HG02884 (cell line): ENCODE results near the gene RFPL3.
"Not testable (repeated sequence)": the region's sequence is repeated elsewhere in the genome, so short reads cannot be mapped to it uniquely, and the experiment has no call there.

ENCODE experiments used
- ATAC-seq: cut with Tn5 transposase; IDR thresholded peaks from one replicate; pipeline ENCODE4 v1.9.1; 2021; ENCODE audit warnings: mild to moderate bottlenecking, moderate library complexity; ENCODE audit not compliant: unreplicated experiment

Gene RFPL3

DNA sequence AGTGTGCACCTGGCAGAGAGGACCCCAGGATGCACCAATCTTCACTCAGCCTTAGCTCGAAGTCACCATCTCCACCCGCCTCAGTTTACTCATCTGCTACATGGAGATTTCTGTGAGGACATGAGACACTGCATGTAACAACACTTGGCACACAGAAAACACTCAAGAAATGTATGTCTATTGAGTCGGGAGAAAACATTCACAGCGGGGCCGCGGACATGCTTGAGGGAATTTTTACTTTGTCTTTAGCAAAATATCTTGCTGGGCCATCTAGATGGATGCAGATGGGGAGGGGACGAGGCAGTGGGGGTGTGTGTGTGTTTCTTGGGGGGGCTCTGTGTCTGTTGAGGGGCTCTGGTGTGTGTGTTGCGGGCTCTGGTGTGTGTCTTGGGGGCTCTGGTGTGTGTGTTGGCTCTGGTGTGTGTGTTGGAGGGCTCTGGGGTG, 28.4 kb upstream of the RFPL3 start:
- no peak for ATAC-seq

GRCh38 chr22:32331236-32331917, 26.3 kb upstream of the RFPL3 start:
- no peak for ATAC-seq

DNA sequence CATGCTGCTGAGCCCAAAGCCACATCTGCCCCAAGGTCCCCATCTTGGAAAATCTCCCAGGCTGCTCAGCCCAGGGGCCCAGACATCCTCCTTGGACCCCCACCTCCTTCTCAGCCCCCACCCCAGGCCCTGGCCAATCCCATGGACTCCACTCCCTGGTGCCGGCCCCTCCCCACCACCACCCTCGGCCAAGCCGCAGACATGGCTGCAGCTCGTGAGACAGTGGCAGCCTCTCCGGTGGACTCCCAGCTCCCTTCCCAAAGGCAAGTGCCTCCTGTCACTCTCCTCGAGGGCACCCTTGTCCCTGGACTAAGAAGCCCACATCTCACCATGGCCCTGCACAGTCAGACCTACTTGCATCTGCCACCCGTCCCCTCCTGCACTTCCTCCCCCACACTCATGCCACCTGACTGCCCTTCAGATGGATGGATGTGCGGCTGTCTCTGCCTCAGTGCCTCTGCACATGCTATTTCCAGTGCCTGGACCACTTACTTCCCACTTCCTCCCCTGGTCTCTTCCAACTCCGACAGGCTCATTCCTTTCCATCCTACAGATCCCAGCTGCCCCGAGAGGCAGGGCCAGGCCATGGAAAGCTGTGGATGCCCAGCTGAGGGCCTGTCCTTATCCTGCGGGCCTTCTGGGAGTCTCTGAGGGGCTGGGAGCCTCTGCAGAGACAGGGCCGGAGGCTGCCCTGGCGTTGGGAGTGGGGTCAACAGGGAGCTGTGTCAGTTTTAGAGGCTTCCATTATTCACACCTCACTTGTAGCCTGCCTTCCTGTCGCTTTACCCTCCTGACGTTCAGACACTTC, 25.5 kb upstream of the RFPL3 start:
- ATAC-seq: no peak

DNA sequence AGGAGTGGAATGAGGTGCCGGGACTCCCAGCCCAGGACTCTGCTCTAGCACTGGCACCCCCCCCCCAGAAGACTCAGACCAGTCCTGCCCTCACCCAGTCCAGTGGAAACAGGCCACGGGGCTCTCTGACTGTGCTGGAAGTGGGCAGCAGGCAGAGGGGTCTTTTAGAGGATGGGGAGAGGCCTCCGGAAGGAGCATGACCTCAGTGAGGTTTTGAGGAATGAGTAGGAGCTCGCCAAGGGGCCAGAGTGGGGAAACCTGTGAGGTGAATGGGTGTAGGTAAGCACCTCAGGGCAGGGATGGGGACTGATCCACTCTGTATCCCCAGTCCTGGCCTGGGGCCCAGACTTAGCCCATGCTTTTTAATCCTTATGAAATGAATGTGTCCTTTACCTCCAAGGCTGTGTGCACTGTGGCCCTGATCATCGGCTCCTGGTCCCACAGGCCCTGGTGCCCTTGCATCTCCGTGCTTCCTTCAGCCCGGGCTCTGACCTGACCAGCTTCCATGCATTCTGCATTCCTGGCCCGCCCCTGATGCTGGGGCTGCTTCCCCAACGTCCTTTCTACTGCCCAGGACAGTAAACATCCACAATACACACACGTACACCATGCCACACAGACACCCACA, 24.4 kb upstream of the RFPL3 start:
- no peak for ATAC-seq

DNA sequence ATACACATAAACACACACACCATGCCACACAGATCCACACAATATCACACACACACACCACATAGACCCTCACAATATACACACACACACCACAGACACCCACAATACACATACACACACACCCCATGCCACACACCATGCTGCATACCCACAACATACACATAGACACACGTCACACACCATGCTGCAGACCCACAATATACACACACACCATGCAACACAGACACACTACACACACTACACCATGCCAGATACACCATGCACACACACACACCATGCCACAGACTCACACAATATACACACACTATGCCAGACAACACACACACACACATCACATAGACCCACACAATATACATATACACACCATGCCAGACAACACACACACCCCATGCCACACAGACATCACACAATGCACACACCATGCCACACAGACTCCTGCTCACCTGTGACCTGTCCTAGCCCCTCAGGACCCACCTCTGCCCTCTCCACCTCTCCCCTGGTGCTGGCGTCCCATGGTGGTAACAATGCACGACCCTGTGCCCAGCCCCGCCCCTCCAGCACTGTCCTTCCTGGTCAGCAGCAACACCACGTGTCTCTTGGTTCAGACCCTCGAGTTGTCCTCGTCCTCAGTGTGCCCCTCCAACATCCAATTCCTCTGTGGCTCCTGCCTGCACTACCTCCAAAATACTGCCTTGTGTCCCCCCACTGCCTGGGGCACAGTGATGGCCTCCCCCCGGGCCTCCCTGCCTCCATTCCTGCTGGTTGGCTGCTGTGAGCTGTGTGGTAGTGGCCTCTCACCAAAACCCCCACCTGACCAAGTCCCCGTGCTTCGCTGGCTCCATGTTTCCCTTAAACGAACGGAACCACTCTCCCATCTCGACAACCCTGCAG, 23.7 kb upstream of the RFPL3 start:
- ATAC-seq: no peak

DNA sequence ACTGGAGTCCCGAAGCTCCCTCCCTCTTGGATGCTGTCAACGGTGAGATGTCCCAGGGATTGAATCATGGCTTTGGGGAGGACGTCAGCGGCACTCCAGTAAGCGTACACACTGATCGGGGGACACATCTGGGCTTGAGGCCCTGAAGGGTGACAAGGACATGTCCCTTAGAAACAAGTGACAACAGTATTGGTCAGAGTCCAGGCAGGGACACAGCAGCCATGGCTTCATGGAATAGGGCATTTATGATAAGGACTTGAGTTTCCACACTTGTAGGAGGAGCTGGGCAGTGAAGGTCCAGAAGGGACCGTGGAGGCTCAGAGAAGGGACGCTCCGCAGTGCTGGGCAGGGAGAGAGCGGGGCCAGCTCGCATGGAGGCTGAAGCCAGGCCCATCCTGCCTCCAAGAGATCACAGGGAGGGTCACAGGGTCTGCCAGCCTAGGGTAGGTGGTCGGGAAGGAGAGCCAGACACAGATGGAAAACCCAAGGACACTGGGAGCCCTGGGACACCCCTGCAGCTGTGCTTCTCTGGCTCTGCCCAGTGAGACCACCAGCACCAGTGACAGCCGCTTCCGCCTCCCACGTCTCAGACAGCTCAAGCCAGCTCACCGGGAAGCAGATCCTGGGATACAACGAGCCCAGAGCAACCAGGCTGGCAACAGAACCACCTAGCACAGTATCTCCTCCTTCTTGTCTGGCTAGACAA, 22.9 kb upstream of the RFPL3 start:
- ATAC-seq: no peak

GRCh38 chr22:32335471-32335870, 22.2 kb upstream of the RFPL3 start:
- ATAC-seq: no peak

- no peak for ATAC-seq
Measured at GRCh38 chr22:32336121-32336603, 21.5 kb upstream of the RFPL3 start.

- ATAC-seq: no peak
Measured at GRCh38 chr22:32336771-32337424, 20.8 kb upstream of the RFPL3 start.

DNA sequence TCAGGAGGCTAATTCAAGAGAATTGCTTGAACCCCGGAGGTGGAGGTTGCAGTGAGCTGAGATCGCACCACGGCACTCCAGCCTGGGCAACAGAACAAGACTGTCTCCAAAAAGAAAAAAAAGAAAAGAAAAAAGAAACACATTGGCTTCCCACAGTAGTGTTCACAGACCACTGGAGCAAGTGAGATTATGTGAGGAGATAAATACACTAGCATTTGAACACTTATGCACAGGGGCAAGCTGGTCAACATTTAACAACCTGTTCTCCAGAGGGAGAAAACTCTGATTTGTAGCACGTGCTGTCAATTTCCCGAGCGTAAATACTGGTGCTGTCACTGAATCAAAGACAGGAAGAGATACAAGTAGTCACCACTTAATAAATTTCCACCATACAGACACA, 20.2 kb upstream of the RFPL3 start:
- ATAC-seq: not testable (repeated sequence)

DNA sequence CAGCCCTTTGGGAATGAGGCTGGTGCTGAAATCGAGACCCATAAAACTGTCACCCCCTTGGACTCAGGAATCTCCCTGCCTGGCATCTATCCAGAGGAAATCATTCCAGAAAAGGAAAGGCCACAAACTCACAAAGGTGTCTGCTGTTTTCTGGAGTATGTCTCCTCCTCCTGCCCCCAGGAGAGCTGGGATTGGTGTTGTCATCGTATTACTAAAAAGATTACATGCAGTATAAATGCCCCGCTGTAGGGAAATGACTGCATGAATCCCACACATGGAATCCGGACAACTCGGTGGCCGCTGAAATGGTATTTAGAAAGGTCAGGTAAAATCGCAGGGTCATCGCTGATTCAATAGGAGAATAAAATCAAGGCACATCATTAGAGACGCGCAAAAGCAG, 18.9 kb upstream of the RFPL3 start:
- no peak for ATAC-seq

DNA sequence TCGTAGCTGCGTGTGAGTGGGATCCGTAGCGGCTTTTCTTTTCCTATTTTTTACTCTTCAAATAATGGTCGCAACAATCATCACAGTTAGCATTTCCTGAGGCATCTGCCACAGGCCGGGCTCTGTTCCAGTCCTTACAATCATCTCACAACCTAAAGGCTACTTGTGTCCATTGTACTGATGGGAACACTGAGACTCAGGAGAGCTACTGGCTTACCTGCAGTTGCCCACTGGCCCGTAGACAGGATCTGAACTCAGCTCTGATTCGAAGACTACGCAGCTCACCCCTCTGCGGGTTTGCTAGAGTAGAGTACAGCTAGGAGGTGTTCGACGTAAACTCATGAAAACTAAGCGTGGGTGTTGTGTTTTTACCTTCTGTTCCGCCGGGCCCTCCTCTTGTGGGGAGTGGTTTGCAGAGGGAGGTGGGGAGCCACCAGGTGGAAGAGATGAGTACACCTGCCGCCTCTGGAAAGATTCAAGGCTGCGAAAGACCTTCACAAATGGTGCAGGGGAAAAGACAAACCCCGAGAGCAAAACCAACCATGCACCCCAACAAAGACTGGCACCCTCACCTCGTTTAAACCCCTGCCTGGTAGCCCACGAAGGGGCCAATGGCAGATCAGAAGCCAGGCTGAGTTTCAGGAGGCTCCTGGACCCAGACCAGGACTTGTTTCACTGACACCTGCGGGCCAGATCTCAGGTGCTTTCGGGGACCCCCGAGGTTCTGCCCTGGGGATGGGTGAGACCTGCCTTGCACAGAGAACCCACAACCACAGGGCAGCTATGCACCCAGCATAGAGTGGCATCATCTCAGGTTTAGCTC, 18.3 kb upstream of the RFPL3 start:
- no peak for ATAC-seq

GRCh38 chr22:32340411-32340810, 17.3 kb upstream of the RFPL3 start:
- no peak for ATAC-seq

- ATAC-seq: no peak
Measured at GRCh38 chr22:32341122-32341740, 16.4 kb upstream of the RFPL3 start.

- no peak for ATAC-seq
Measured at GRCh38 chr22:32342977-32343376, 14.7 kb upstream of the RFPL3 start.

DNA sequence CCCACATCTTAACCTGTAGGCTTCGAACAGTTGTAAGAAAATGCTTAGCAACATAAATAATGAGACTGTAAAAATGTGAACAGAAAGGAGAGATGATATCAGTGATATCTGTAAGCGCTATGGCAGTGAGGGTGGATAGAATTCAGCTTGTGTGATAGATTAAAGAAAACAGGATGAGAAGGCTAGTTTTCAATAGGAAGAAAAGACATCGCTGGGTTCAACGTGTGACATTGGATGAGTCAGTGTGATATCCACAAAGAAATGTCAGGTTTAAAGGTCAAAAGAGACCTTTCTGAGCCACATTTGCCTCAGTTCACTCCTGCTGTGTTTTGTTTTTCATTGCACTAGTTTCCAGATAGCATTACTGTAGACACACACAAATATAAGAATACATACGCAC, 13.7 kb upstream of the RFPL3 start:
- ATAC-seq: no peak

GRCh38 chr22:32348031-32348611, 9.5 kb upstream of the RFPL3 start:
- no peak for ATAC-seq

DNA sequence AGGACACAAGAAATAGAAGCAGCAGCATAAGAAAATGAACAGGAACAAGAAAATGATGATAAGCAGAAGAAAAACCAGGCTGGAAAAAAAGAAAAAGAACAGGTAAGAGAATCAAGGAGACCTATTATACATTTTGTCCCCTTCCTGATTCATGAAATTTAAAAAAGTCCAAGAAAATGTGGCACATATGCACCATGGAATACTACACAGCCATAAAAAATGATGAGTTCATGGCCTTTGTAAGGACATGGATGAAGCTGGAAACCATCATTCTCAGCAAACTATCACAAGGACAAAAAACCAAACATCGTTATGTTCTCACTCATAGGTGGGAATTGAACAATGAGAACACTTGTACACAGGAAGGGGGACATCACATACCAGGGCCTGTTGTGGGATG, 5.8 kb upstream of the RFPL3 start:
- ATAC-seq: not testable (repeated sequence)
